Karpas-422 (cell line): ENCODE results near the gene MB21D2. TPM values are rescaled to one million over a fixed set of nuclear protein-coding genes. Genes with fewer than 3 reads are reported as not detected.

Experiments
- DNase-seq: peaks from one replicate; pipeline ENCODE4 v3.0.0-alpha.2; 2015
- H2AFZ ChIP-seq: fragments of 200-600 bp; sonication (generic); 2 replicates; pipeline ENCODE4 v1.6.1; 2014; ENCODE audit warnings: antibody characterized with exemption, low read length, mixed read lengths
- H3K27ac ChIP-seq: fragments of 200-600 bp; sonication (generic); 2 replicates; pipeline ENCODE4 v1.5.1; 2014; ENCODE audit warnings: mild to moderate bottlenecking, low read length, moderate library complexity
- H3K27me3 ChIP-seq: fragments of 200-600 bp; sonication (generic); 2 replicates; pipeline ENCODE4 v1.6.1; 2014; ENCODE audit warnings: low read length, mixed read lengths
- H3K36me3 ChIP-seq: fragments of 200-600 bp; sonication (generic); 2 replicates; pipeline ENCODE4 v1.6.1; 2014; ENCODE audit warnings: low read length, mixed read lengths; ENCODE audit not compliant: insufficient read depth
- H3K4me1 ChIP-seq: fragments of 200-600 bp; sonication (generic); 2 replicates; pipeline ENCODE4 v1.6.1; 2014; ENCODE audit warnings: mild to moderate bottlenecking, low read length, mixed read lengths
- H3K4me2 ChIP-seq: fragments of 200-600 bp; sonication (generic); 2 replicates; pipeline ENCODE4 v1.6.1; 2014; ENCODE audit warnings: low read length, low read depth, mild to moderate bottlenecking; ENCODE audit not compliant: poor library complexity, severe bottlenecking
- H3K4me3 ChIP-seq: fragments of 200-600 bp; sonication (generic); 2 replicates; pipeline ENCODE4 v1.5.1; 2014; ENCODE audit warnings: mild to moderate bottlenecking, antibody characterized with exemption, low read length, mixed read lengths
- H3K79me2 ChIP-seq: fragments of 200-600 bp; sonication (generic); 2 replicates; pipeline ENCODE4 v1.6.1; 2014; ENCODE audit warnings: mild to moderate bottlenecking, low read length, mixed read lengths
- H3K9ac ChIP-seq: fragments of 200-600 bp; sonication (generic); 2 replicates; pipeline ENCODE4 v1.6.0; 2014; ENCODE audit warnings: low read length
- H3K9me2 ChIP-seq: fragments of 200-600 bp; sonication (generic), shearing (Covaris generic); replicated peaks from 2 replicates; pipeline ENCODE4 v1.6.0; 2014; ENCODE audit warnings: mild to moderate bottlenecking, low read length, moderate library complexity; ENCODE audit not compliant: insufficient read depth
- H3K9me3 ChIP-seq: fragments of 300-700, 200-600 bp; sonication (generic); 2 replicates; pipeline ENCODE4 v1.6.1; 2014; ENCODE audit warnings: low read length, mixed read lengths
- H4K20me1 ChIP-seq: fragments of 200-600 bp; sonication (generic); 2 replicates; pipeline ENCODE4 v1.6.1; 2014; ENCODE audit warnings: mild to moderate bottlenecking, antibody characterized with exemption, low read length, low read depth; ENCODE audit not compliant: insufficient read depth
- total RNA-seq: library from RNA; depleted of rRNA; stranded (reverse); fragments of >200 nt; shearing (Covaris generic); gene quantifications from 2 replicates; pipeline ENCODE4 v1.2.3, GENCODE V29; 2014; ENCODE audit warnings: low replicate concordance

Gene MB21D2
- total RNA-seq, 1 experiment from 2014 or later = not detected

- Histone ChIP-seq H4K20me1 (no peaks in the 10 kb centered on the region), H3K4me2 (no peak overlapping the region), H3K36me3 (no peaks in the 10 kb centered on the region), H3K4me3 (no peak overlapping the region), H3K4me1 (no peaks in the 10 kb centered on the region), H3K9me2 (no peaks in the 10 kb centered on the region), H2AFZ (no peak overlapping the region), H3K27ac (no peak overlapping the region), H3K9ac (no peak overlapping the region), H3K27me3 (no peaks in the 10 kb centered on the region), H3K79me2 (no peaks in the 10 kb centered on the region), H3K9me3 (no peaks in the 10 kb centered on the region)
- no peak for DNase-seq
Observed at GRCh38 chr3:192929755-192930547, 12.3 kb upstream of the MB21D2 start.

GRCh38 chr3:192929146-192929545, 11.5 kb upstream of the MB21D2 start:
- Histone ChIP-seq H3K27ac (no peak overlapping the region), H2AFZ (no peak overlapping the region), H3K9me3 (no peaks in the 10 kb centered on the region), H3K9ac (no peak overlapping the region), H3K4me2 (no peak overlapping the region), H3K9me2 (no peaks in the 10 kb centered on the region), H3K4me1 (no peaks in the 10 kb centered on the region), H3K4me3 (no peak overlapping the region), H4K20me1 (no peaks in the 10 kb centered on the region), H3K27me3 (no peaks in the 10 kb centered on the region), H3K79me2 (no peaks in the 10 kb centered on the region), H3K36me3 (no peaks in the 10 kb centered on the region)
- no peak for DNase-seq

GRCh38 chr3:192928720-192929119, 11.1 kb upstream of the MB21D2 start:
- no peaks in the 10 kb centered on the region for H3K79me2 ChIP-seq
- no peak for DNase-seq
- no peaks in the 10 kb centered on the region for H3K36me3 ChIP-seq
- no peaks in the 10 kb centered on the region for H4K20me1 ChIP-seq
- no peaks in the 10 kb centered on the region for H3K27me3 ChIP-seq
- no peak overlapping the region for H3K4me2 ChIP-seq
- H2AFZ ChIP-seq = no peak overlapping the region
- H3K4me1 ChIP-seq = no peaks in the 10 kb centered on the region
- no peaks in the 10 kb centered on the region for H3K9me2 ChIP-seq
- no peaks in the 10 kb centered on the region for H3K9me3 ChIP-seq
- no peak overlapping the region for H3K9ac ChIP-seq
- H3K4me3 ChIP-seq = no peak overlapping the region
- H3K27ac ChIP-seq = no peak overlapping the region

GRCh38 chr3:192928016-192928415, 10.4 kb upstream of the MB21D2 start:
- Histone ChIP-seq H3K4me3 (no peak overlapping the region), H3K27ac (no peak overlapping the region), H3K9me2 (no peaks in the 10 kb centered on the region), H3K9me3 (no peaks in the 10 kb centered on the region), H3K9ac (no peak overlapping the region), H3K79me2 (no peaks in the 10 kb centered on the region), H4K20me1 (no peaks in the 10 kb centered on the region), H3K27me3 (no peaks in the 10 kb centered on the region), H3K36me3 (no peaks in the 10 kb centered on the region), H3K4me1 (no peaks in the 10 kb centered on the region), H3K4me2 (no peak overlapping the region), H2AFZ (no peak overlapping the region)
- DNase-seq = no peak

GRCh38 chr3:192927016-192927415, 9.4 kb upstream of the MB21D2 start:
- Histone ChIP-seq H2AFZ (no peak overlapping the region), H3K9me2 (no peaks in the 10 kb centered on the region), H3K27ac (no peak overlapping the region), H3K9me3 (no peaks in the 10 kb centered on the region), H3K27me3 (no peaks in the 10 kb centered on the region), H3K9ac (no peak overlapping the region), H3K4me3 (no peak overlapping the region), H3K4me2 (no peak overlapping the region), H3K36me3 (no peaks in the 10 kb centered on the region), H3K79me2 (no peaks in the 10 kb centered on the region), H3K4me1 (no peaks in the 10 kb centered on the region), H4K20me1 (no peaks in the 10 kb centered on the region)
- DNase-seq = no peak

GRCh38 chr3:192923731-192924130, 6.1 kb upstream of the MB21D2 start:
- Histone ChIP-seq H3K27ac (no peak overlapping the region), H3K27me3 (no peaks in the 10 kb centered on the region), H3K9me3 (no peaks in the 10 kb centered on the region), H4K20me1 (no peaks in the 10 kb centered on the region), H3K9me2 (no peaks in the 10 kb centered on the region), H3K79me2 (no peaks in the 10 kb centered on the region), H3K36me3 (no peaks in the 10 kb centered on the region), H3K4me1 (no peaks in the 10 kb centered on the region), H3K4me2 (no peak overlapping the region), H3K4me3 (no peak overlapping the region), H2AFZ (no peak overlapping the region), H3K9ac (no peak overlapping the region)
- DNase-seq = no peak

GRCh38 chr3:192921793-192922192, 4.1 kb upstream of the MB21D2 start:
- Histone ChIP-seq H3K4me2 (no peak overlapping the region), H3K4me1 (no peaks in the 10 kb centered on the region), H3K27me3 (no peaks in the 10 kb centered on the region), H4K20me1 (no peaks in the 10 kb centered on the region), H3K9ac (no peak overlapping the region), H2AFZ (no peak overlapping the region), H3K27ac (no peak overlapping the region), H3K4me3 (no peak overlapping the region), H3K79me2 (no peaks in the 10 kb centered on the region), H3K36me3 (no peaks in the 10 kb centered on the region), H3K9me3 (no peaks in the 10 kb centered on the region), H3K9me2 (no peaks in the 10 kb centered on the region)
- no peak for DNase-seq

GRCh38 chr3:192920411-192920810, 2.8 kb upstream of the MB21D2 start:
- H4K20me1 ChIP-seq = no peaks in the 10 kb centered on the region
- H3K9ac ChIP-seq = no peak overlapping the region

More at GRCh38 chr3:192920411-192920810, 2.8 kb upstream of the MB21D2 start:
- Histone ChIP-seq H3K4me2 (no peak overlapping the region), H3K36me3 (no peaks in the 10 kb centered on the region), H3K27me3 (no peaks in the 10 kb centered on the region), H3K9me2 (no peaks in the 10 kb centered on the region), H3K4me3 (no peak overlapping the region), H3K9me3 (no peaks in the 10 kb centered on the region), H3K79me2 (no peaks in the 10 kb centered on the region), H3K27ac (no peak overlapping the region), H3K4me1 (no peaks in the 10 kb centered on the region), H2AFZ (no peak overlapping the region)
- DNase-seq = no peak
